PC-9 (cell line): ENCODE results near the gene APBA3.

Experiments used
- EZH2 ChIP-seq: fragments of 200-600 bp; sonication (generic); IDR thresholded peaks from 2 replicates; pipeline ENCODE4 v1.8.0; 2017; ENCODE audit warnings: antibody characterized with exemption, low read depth
- TF ChIP-seq, protein P1 (sequence below): fragments of 200-600 bp; sonication (generic); conservative IDR thresholded peaks from 2 replicates; pipeline ENCODE4 v1.6.1; 2017; ENCODE audit warnings: mixed run types, antibody characterized with exemption, mild to moderate bottlenecking, moderate library complexity

DNA sequence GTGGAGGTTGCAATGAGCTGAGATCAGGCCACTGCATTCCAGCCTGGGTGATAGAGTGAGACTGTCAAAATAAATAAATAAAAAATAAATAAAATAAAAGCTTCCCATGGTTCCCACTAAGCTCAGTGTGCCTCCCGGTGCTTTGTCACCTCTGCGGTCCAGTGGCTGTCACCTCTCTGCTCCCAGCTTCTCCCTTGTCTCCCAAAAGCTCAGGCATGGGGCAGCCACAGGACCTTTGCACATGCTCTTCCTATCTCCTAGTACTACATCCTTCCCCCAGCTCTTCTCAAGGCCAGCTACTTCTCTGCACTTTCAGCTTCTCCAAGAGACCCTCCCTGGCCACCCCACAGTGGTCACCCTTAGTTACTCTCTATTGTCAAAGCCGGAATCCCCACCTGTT, 32.3 kb upstream of the APBA3 start:
- TF ChIP-seq, protein P1, sequence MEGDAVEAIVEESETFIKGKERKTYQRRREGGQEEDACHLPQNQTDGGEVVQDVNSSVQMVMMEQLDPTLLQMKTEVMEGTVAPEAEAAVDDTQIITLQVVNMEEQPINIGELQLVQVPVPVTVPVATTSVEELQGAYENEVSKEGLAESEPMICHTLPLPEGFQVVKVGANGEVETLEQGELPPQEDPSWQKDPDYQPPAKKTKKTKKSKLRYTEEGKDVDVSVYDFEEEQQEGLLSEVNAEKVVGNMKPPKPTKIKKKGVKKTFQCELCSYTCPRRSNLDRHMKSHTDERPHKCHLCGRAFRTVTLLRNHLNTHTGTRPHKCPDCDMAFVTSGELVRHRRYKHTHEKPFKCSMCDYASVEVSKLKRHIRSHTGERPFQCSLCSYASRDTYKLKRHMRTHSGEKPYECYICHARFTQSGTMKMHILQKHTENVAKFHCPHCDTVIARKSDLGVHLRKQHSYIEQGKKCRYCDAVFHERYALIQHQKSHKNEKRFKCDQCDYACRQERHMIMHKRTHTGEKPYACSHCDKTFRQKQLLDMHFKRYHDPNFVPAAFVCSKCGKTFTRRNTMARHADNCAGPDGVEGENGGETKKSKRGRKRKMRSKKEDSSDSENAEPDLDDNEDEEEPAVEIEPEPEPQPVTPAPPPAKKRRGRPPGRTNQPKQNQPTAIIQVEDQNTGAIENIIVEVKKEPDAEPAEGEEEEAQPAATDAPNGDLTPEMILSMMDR = no peak
- TF ChIP-seq EZH2 = no peak
